Measurements from ENCODE around the gene ZNF883. TPM values are rescaled to one million over a fixed set of nuclear protein-coding genes. Genes with fewer than 3 reads are reported as not detected.

The ZNF883 gene
- total RNA-seq, 3 donors from 2014 or later: 1.4 to 4.6 (median 2.6) TPM

Other genes with a start within 250 kb of the ZNF883 start
- under 1 TPM in 2 of 3 donors, not detected in 1; 0.16 to 0.66 TPM for gene SLC46A2, start 121.3 kb downstream of the ZNF883 start, total RNA-seq
- 1 to 10 TPM; 2.9 to 6.4 (median 5.2) TPM for gene ZFP37, start 44.5 kb upstream of the ZNF883 start, total RNA-seq
- gene SLC31A2, start 138.8 kb upstream of the ZNF883 start, total RNA-seq: 10 to 100 TPM; 46.5 to 61.3 (median 54.3) TPM
- 10 to 100 TPM; 23.3 to 41.0 (median 36.8) TPM for gene FKBP15, start 209.1 kb upstream of the ZNF883 start, total RNA-seq
- 10 to 100 TPM; 13.9 to 24.4 (median 18.7) TPM for gene SLC31A1, start 209.4 kb upstream of the ZNF883 start, total RNA-seq

Measured in breast epithelium (tissue), 3 donors.